OCI-LY1 (cell line): ENCODE measurements around the gene USH2A.

Experiments
- H2AFZ ChIP-seq: fragments of 200-600 bp; sonication (generic), shearing (Covaris generic); 2 replicates; pipeline ENCODE4 v1.6.0; 2014; ENCODE audit warnings: antibody characterized with exemption, mild to moderate bottlenecking, low read length
- H3F3A ChIP-seq: fragments of 200-600 bp; sonication (generic), shearing (Covaris generic); 2 replicates; pipeline ENCODE4 v1.6.0; 2014; ENCODE audit warnings: mild to moderate bottlenecking, antibody characterized with exemption, low read length, moderate library complexity; ENCODE audit not compliant: insufficient read depth
- H3K27ac ChIP-seq: fragments of 200-600 bp; sonication (generic); 2 replicates; pipeline ENCODE4 v1.5.1; 2014; ENCODE audit warnings: low read length, mixed run types, mild to moderate bottlenecking, low read depth; ENCODE audit not compliant: poor library complexity, severe bottlenecking
- H3K27me3 ChIP-seq: fragments of 200-600 bp; sonication (generic); 2 replicates; pipeline ENCODE4 v1.6.0; 2014; ENCODE audit warnings: antibody characterized with exemption, mild to moderate bottlenecking, low read length, moderate library complexity; ENCODE audit not compliant: insufficient read depth
- H3K36me3 ChIP-seq: fragments of 200-600 bp; sonication (generic); 2 replicates; pipeline ENCODE4 v1.6.1; 2014; ENCODE audit warnings: mild to moderate bottlenecking, antibody characterized with exemption, low read length, moderate library complexity, mixed read lengths; ENCODE audit not compliant: insufficient read depth
- H3K4me1 ChIP-seq: fragments of 200-600 bp; sonication (generic); 2 replicates; pipeline ENCODE4 v1.5.1; 2014; ENCODE audit warnings: mild to moderate bottlenecking, low read length, moderate library complexity; ENCODE audit not compliant: insufficient read depth, severe bottlenecking
- H3K4me2 ChIP-seq: fragments of 200-600 bp; sonication (generic), shearing (Covaris generic); 2 replicates; pipeline ENCODE4 v1.6.1; 2014; ENCODE audit warnings: low read length
- H3K4me3 ChIP-seq: fragments of 200-600 bp; sonication (generic); 2 replicates; pipeline ENCODE4 v1.5.1; 2014; ENCODE audit warnings: low read length, low read depth, mild to moderate bottlenecking, mixed read lengths; ENCODE audit not compliant: poor library complexity, severe bottlenecking
- H3K79me2 ChIP-seq: fragments of 200-600 bp; shearing (Covaris generic); 2 replicates; pipeline ENCODE4 v1.6.1; 2016; ENCODE audit warnings: mixed run types, low read length, mixed read lengths; ENCODE audit not compliant: insufficient read depth
- H3K9ac ChIP-seq: fragments of 200-600 bp; sonication (generic), shearing (Covaris generic); 2 replicates; pipeline ENCODE4 v1.6.1; 2014; ENCODE audit warnings: mild to moderate bottlenecking, low read length, mixed read lengths
- H3K9me2 ChIP-seq: fragments of 200-600 bp; sonication (generic), shearing (Covaris generic); 2 replicates; pipeline ENCODE4 v1.6.1; 2014; ENCODE audit warnings: low read depth, mild to moderate bottlenecking, low read length, mixed read lengths
- H3K9me3 ChIP-seq: fragments of 200-600 bp; shearing (Covaris generic); 2 replicates; pipeline ENCODE4 v1.6.1; 2014; ENCODE audit warnings: low read length, mixed read lengths
- H4K20me1 ChIP-seq: fragments of 200-600 bp; sonication (generic), shearing (Covaris generic); 2 replicates; pipeline ENCODE4 v1.6.0; 2016; ENCODE audit warnings: mild to moderate bottlenecking, low read length; ENCODE audit not compliant: insufficient read depth
- EZH2 ChIP-seq: fragments of 200-600 bp; sonication (generic), shearing (Covaris generic); IDR thresholded peaks from 2 replicates; pipeline ENCODE4 v1.8.0; 2017; ENCODE audit warnings: borderline replicate concordance, mixed run types, mild to moderate bottlenecking, antibody characterized with exemption, low read length, moderate library complexity, mixed read lengths
- TF ChIP-seq, protein P1 (sequence below): fragments of 200-600 bp; sonication (generic), shearing (Covaris generic); IDR thresholded peaks from 2 replicates; pipeline ENCODE4 v1.5.1; 2017; ENCODE audit warnings: mild to moderate bottlenecking, antibody characterized with exemption, low read length, moderate library complexity, mixed read lengths

USH2A gene

DNA sequence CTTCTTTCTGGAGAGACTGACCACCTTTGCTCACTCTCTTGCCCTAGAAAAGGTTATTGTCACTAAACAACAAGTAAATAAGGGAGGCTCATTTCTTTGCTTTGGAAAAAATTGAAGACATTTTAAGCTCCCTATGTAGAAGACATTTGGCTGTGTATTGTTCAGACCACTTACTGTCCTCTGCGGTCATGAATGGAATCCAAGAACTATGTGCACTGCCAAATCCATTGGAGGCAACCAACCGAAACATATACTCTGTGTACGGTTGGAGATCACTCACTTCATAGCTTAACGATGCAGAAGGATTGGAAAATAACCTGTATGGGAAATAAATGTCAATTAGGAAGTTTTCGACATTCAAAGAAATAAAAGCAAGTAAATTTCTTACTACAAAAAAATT, 523.3 kb downstream of the USH2A start:
- Histone ChIP-seq H3K4me3 (no peak overlapping the region), H3K27me3 (no peaks in the 10 kb centered on the region), H3F3A (no peaks in the 10 kb centered on the region), H3K9me3 (no peaks in the 10 kb centered on the region), H3K36me3 (no peaks in the 10 kb centered on the region), H3K4me1 (no peaks in the 10 kb centered on the region), H3K9ac (no peak overlapping the region), H3K79me2 (no peaks in the 10 kb centered on the region), H2AFZ (no peak overlapping the region), H3K4me2 (no peak overlapping the region), H3K9me2 (no peaks in the 10 kb centered on the region), H3K27ac (no peak overlapping the region), H4K20me1 (no peaks in the 10 kb centered on the region)
- TF ChIP-seq, protein P1, sequence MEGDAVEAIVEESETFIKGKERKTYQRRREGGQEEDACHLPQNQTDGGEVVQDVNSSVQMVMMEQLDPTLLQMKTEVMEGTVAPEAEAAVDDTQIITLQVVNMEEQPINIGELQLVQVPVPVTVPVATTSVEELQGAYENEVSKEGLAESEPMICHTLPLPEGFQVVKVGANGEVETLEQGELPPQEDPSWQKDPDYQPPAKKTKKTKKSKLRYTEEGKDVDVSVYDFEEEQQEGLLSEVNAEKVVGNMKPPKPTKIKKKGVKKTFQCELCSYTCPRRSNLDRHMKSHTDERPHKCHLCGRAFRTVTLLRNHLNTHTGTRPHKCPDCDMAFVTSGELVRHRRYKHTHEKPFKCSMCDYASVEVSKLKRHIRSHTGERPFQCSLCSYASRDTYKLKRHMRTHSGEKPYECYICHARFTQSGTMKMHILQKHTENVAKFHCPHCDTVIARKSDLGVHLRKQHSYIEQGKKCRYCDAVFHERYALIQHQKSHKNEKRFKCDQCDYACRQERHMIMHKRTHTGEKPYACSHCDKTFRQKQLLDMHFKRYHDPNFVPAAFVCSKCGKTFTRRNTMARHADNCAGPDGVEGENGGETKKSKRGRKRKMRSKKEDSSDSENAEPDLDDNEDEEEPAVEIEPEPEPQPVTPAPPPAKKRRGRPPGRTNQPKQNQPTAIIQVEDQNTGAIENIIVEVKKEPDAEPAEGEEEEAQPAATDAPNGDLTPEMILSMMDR: no peak
- no peak for TF ChIP-seq EZH2

DNA sequence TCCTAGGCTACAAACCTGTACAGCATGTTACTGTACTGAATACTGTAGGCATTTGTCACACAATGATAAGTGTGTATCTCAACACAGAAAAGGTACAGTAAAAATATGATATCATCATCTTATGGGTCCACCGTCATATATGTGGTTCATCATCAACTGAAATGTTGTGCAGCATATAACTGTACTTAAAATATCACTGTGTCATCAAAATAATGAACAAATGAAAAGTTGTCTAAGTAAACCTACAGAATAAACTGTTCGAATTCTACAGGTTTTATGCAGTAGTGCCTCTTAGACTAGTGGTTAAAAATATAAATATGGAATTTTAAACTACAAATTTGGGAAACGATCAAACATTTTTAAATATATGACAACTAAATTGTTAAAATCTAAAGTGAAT, 527.4 kb downstream of the USH2A start:
- Histone ChIP-seq H3K79me2 (no peaks in the 10 kb centered on the region), H3K27ac (no peak overlapping the region), H3K9me2 (no peaks in the 10 kb centered on the region), H3K4me1 (no peaks in the 10 kb centered on the region), H3K27me3 (no peaks in the 10 kb centered on the region), H2AFZ (no peak overlapping the region), H3K9me3 (no peaks in the 10 kb centered on the region), H3K9ac (no peak overlapping the region), H4K20me1 (no peaks in the 10 kb centered on the region), H3F3A (no peaks in the 10 kb centered on the region), H3K4me3 (no peak overlapping the region), H3K4me2 (no peak overlapping the region), H3K36me3 (no peaks in the 10 kb centered on the region)
- TF ChIP-seq, protein P1: no peak
- no peak for TF ChIP-seq EZH2

- no peaks in the 10 kb centered on the region for H3K36me3 ChIP-seq
- no peaks in the 10 kb centered on the region for H3K9me3 ChIP-seq
- H3K4me3 ChIP-seq: no peak overlapping the region
- H3K9me2 ChIP-seq: no peaks in the 10 kb centered on the region
- H2AFZ ChIP-seq: no peak overlapping the region
- H3K4me1 ChIP-seq: no peaks in the 10 kb centered on the region
- H3K79me2 ChIP-seq: no peaks in the 10 kb centered on the region
- no peak for TF ChIP-seq EZH2
- TF ChIP-seq, protein P1: no peak
- H3K27ac ChIP-seq: no peak overlapping the region
- no peak overlapping the region for H3K9ac ChIP-seq
- no peaks in the 10 kb centered on the region for H3K27me3 ChIP-seq
- H4K20me1 ChIP-seq: no peaks in the 10 kb centered on the region
- H3F3A ChIP-seq: no peaks in the 10 kb centered on the region
- no peak overlapping the region for H3K4me2 ChIP-seq
Observed at GRCh38 chr1:215895276-215895675, 528.0 kb downstream of the USH2A start.
